ENCODE measurements around the gene ADGRD1.

The ADGRD1 gene

GRCh38 chr12:131097202-131098177 lies 143.8 kb downstream of the ADGRD1 start:
- in situ Hi-C loops (cut with MboI; ENCODE audit: low sequenced_read_pairs), result no loop called here

GRCh38 chr12:131098178-131098981 lies 144.7 kb downstream of the ADGRD1 start:
- in situ Hi-C loops (cut with MboI; ENCODE audit: low sequenced_read_pairs), result no loop called here

GRCh38 chr12:131100031-131100674 lies 146.4 kb downstream of the ADGRD1 start:
- in situ Hi-C loops (cut with MboI; ENCODE audit: low sequenced_read_pairs), result no loop called here

- in situ Hi-C loops (cut with MboI; ENCODE audit: low sequenced_read_pairs), result no loop called here
Observed at GRCh38 chr12:131101006-131101405, 147.3 kb downstream of the ADGRD1 start.

- in situ Hi-C loops (cut with MboI; ENCODE audit: low sequenced_read_pairs), result no loop called here
Observed at GRCh38 chr12:131101703-131102492, 148.2 kb downstream of the ADGRD1 start.

GRCh38 chr12:131102493-131102931 lies 148.8 kb downstream of the ADGRD1 start:
- in situ Hi-C loops (cut with MboI; ENCODE audit: low sequenced_read_pairs), result no loop called here

- in situ Hi-C loops (cut with MboI; ENCODE audit: low sequenced_read_pairs), result no loop called here
Observed at GRCh38 chr12:131102991-131103668, 149.4 kb downstream of the ADGRD1 start.

- in situ Hi-C loops (cut with MboI; ENCODE audit: low sequenced_read_pairs), result no loop called here
Observed at GRCh38 chr12:131103669-131104462, 150.2 kb downstream of the ADGRD1 start.

GRCh38 chr12:131104463-131105350 lies 151.0 kb downstream of the ADGRD1 start:
- in situ Hi-C loops (cut with MboI; ENCODE audit: low sequenced_read_pairs), result no loop called here

- in situ Hi-C loops (cut with MboI; ENCODE audit: low sequenced_read_pairs), result no loop called here
Observed at GRCh38 chr12:131105351-131105735, 151.6 kb downstream of the ADGRD1 start.

GRCh38 chr12:131105736-131106348 lies 152.1 kb downstream of the ADGRD1 start:
- in situ Hi-C loops (cut with MboI; ENCODE audit: low sequenced_read_pairs), result no loop called here

GRCh38 chr12:131106349-131106941 lies 152.7 kb downstream of the ADGRD1 start:
- in situ Hi-C loops (cut with MboI; ENCODE audit: low sequenced_read_pairs), result no loop called here

- in situ Hi-C loops (cut with MboI; ENCODE audit: low sequenced_read_pairs), result no loop called here
Observed at GRCh38 chr12:131108177-131108955, 154.7 kb downstream of the ADGRD1 start.

- in situ Hi-C loops (cut with MboI; ENCODE audit: low sequenced_read_pairs), result no loop called here
Observed at GRCh38 chr12:131111446-131111845, 157.7 kb downstream of the ADGRD1 start.

GRCh38 chr12:131112021-131112420 lies 158.3 kb downstream of the ADGRD1 start:
- in situ Hi-C loops (cut with MboI; ENCODE audit: low sequenced_read_pairs), result no loop called here

GRCh38 chr12:131112700-131113290 lies 159.1 kb downstream of the ADGRD1 start:
- in situ Hi-C loops (cut with MboI; ENCODE audit: low sequenced_read_pairs), result no loop called here

Data from hTERT RPE-1 (cell line).